ENCODE results near the gene PRDX5. TPM values are rescaled to one million over a fixed set of nuclear protein-coding genes. Genes with fewer than 3 reads are reported as not detected.
A peak's percentile ranks its signal among the peaks of the same experiment; 100 is the strongest.

Gene PRDX5
- total and polyA plus RNA-seq, 9 of the 15 experiments (the other 6 are each of a cell fraction or from before 2014, with no cell fraction given), result 40.8 to 327 (median 204) TPM

- TF ChIP-seq THAP12 (CRISPR knock-in tag; IDR thresholded peaks at IDR 0.05) (peak; percentile 62; the same call in 1 of the 2 replicates), ELF4 (CRISPR knock-in tag; IDR thresholded peaks at IDR 0.05) (no peak), COPS2 (conservative IDR thresholded peaks at IDR 0.05) (no peak), RBM17 (IDR thresholded peaks at IDR 0.05; ENCODE audit: borderline replicate concordance, low read depth, low read length) (no peak), VEZF1 (CRISPR knock-in tag; IDR thresholded peaks at IDR 0.05) (peak; percentile 88), PRMT5 (CRISPR knock-in tag; IDR thresholded peaks at IDR 0.05) (no peak), ZBTB49 (CRISPR knock-in tag; IDR thresholded peaks at IDR 0.05; ENCODE audit: borderline replicate concordance) (no peak), ZNF511 (CRISPR knock-in tag; IDR thresholded peaks at IDR 0.05) (peak; percentile 73; the same call in 1 of the 2 replicates), SRF (CRISPR knock-in tag; IDR thresholded peaks at IDR 0.05) (no peak), ZNF609 (CRISPR knock-in tag; IDR thresholded peaks at IDR 0.05; ENCODE audit: borderline replicate concordance) (no peak), RNF2 (IDR thresholded peaks at IDR 0.05) (peak; percentile 37; the same call in 1 of the 2 replicates), MED1 (CRISPR knock-in tag; IDR thresholded peaks at IDR 0.05; ENCODE audit: borderline replicate concordance) (no peak)
Observed at GRCh38 chr11:64355078-64355940, 37.4 kb downstream of the PRDX5 start (continued).
